HepG2 (cell line): ENCODE results near the gene PEX14. TPM values are rescaled to one million over a fixed set of nuclear protein-coding genes. Genes with fewer than 3 reads are reported as not detected.

Experiments used
- ATAC-seq: fragments of 200-7000 bp; cut with Tn5 transposase; 3 replicates; pipeline ENCODE4 v1.9.1; 2020; ENCODE audit warnings: mild to moderate bottlenecking, moderate library complexity
- BruUV-seq: library from RNA; stranded (reverse); fragments of 400-500 nt; replicated peaks from 2 replicates; lab custom pipeline; 2021; lab: Mats Ljungman, UMichigan
- CTCF ChIA-PET: fragments of 300-600 bp; formaldehyde crosslinking; extraction: SDS; loops from one replicate; lab custom pipeline; 2021; ENCODE audit warnings: low total read pairs, inconsistent platforms, low intra/inter-chr PET ratio; lab: Yijun Ruan, JAX
- POLR2A ChIA-PET: fragments of 350-600 bp; sonication (Branson Sonifier 250); formaldehyde crosslinking; loops from one replicate; lab custom pipeline; 2020; ENCODE audit warnings: antibody characterized with exemption, inconsistent platforms; lab: Yijun Ruan, JAX
- DNase-seq: peaks from one replicate; pipeline ENCODE4 v3.0.0-alpha.2; 2015; ENCODE audit warnings: low spot score
- FAIRE-seq: peaks from 3 replicates; lab custom pipeline; 2011; peaks lifted over from hg19 to GRCh38; lab: Jason Lieb, UNC
- H2AFZ ChIP-seq: one replicate; pipeline ENCODE4 v1.6.1; 2011; ENCODE audit warnings: low read length, inconsistent platforms
- H3K27ac ChIP-seq: fragments of 300-600 bp; 3 replicates; pipeline ENCODE4 v1.8.0; 2011; ENCODE audit warnings: mixed run types, mild to moderate bottlenecking, mixed read lengths, low read length, inconsistent platforms; ENCODE audit not compliant: insufficient read depth; ENCODE audit errors: extremely low read length
- H3K27me3 ChIP-seq, 2 experiments: fragments of 200-600 bp in 1 of 2; 2 replicates in 1 of 2; 3 replicates in 1 of 2; pipeline versions ENCODE4 v1.6.0 to v1.8.0; 2011; ENCODE audit warnings: low read length in 2 of 2, mild to moderate bottlenecking in 2 of 2, moderate library complexity in 2 of 2, inconsistent platforms in 1 of 2; ENCODE audit not compliant: insufficient read depth in 2 of 2, control insufficient read depth in 1 of 2
- H3K36me3 ChIP-seq, 2 experiments: fragments of 200-600 bp in 1 of 2; replicated peaks in 1 of 2; 2 replicates in 1 of 2; 3 replicates in 1 of 2; pipeline versions ENCODE4 v1.5.1 to v1.8.0; 2011; ENCODE audit warnings: low read length in 2 of 2, inconsistent platforms in 1 of 2; ENCODE audit not compliant: insufficient read depth in 2 of 2, control insufficient read depth in 1 of 2
- H3K4me1 ChIP-seq: 2 replicates; pipeline ENCODE4 v1.5.1; 2012; ENCODE audit warnings: low read length, inconsistent platforms; ENCODE audit not compliant: insufficient read depth
- H3K4me2 ChIP-seq: 2 replicates; pipeline ENCODE4 v1.6.0; 2011; ENCODE audit warnings: low read depth, low read length, inconsistent platforms
- H3K4me3 ChIP-seq, 3 experiments: fragments of 200-600 bp in 1 of 3; sonication (generic), shearing (Covaris generic) in 1 of 3; replicated peaks in 1 of 3; 2 replicates each; pipeline ENCODE4 v1.5.1; 2011 to 2016; ENCODE audit warnings: low read length in 3 of 3, inconsistent platforms in 2 of 3, low read depth in 2 of 3, mild to moderate bottlenecking in 2 of 3, control low read depth in 1 of 3, mixed read lengths in 1 of 3; ENCODE audit not compliant: insufficient read depth in 1 of 3
- H3K79me2 ChIP-seq: one replicate; pipeline ENCODE4 v1.6.1; 2011; ENCODE audit warnings: low read length, inconsistent platforms; ENCODE audit not compliant: insufficient read depth
- H3K9ac ChIP-seq: 2 replicates; pipeline ENCODE4 v1.6.0; 2011; ENCODE audit warnings: mild to moderate bottlenecking, low read depth, low read length, inconsistent platforms; ENCODE audit not compliant: insufficient read depth
- H3K9me3 ChIP-seq: 2 replicates; pipeline ENCODE4 v1.5.1; 2012; ENCODE audit warnings: mild to moderate bottlenecking, low read length
- H4K20me1 ChIP-seq: 2 replicates; pipeline ENCODE4 v1.6.0; 2011; ENCODE audit warnings: inconsistent platforms, mild to moderate bottlenecking, low read length, moderate library complexity; ENCODE audit not compliant: insufficient read depth
- MBD4 ChIP-seq: IDR thresholded peaks from 2 replicates; pipeline ENCODE4 v1.6.1; 2012; ENCODE audit warnings: low read length, inconsistent platforms, borderline replicate concordance
- PRDM15 ChIP-seq: sonication (generic); formaldehyde crosslinking; IDR thresholded peaks from 2 replicates; pipeline ENCODE4 v1.4.0; 2020; ENCODE audit warnings: missing genetic modification reagents
- WGBS: methylation state at CpG from one replicate; pipeline ENCODE4 v1.1.6; 2017; ENCODE audit warnings: low lambda C conversion rate; 5-methylcytosine and 5-hydroxymethylcytosine counted together
- in situ Hi-C: cut with HindIII; loops from 2 replicates; pipeline ENCODE4 v1.10.0; 2017; ENCODE audit warnings: low pct_unique_long_range_greater_than_20kb; ENCODE audit not compliant: extremely low pct_ligation_motif_present
- intact Hi-C: fragments of 100-400 bp; cut with micrococcal nuclease; formaldehyde crosslinking; loops from one replicate; pipeline ENCODE4 v1.10.0; 2022; ENCODE audit not compliant: unreplicated experiment
- polyA plus RNA-seq, 8 experiments: library from polyadenylated mRNA; depleted of rRNA in 3 of 8; stranded (reverse) in 7 of 8; unstranded in 1 of 8; fragments of >200 nt; fragmentation: Illumina TruSeq in 4 of 8; extraction: Trizol in 4 of 8; gene quantifications; 2 replicates each; pipeline versions ENCODE4 v1.2.1 to v1.2.3, GENCODE V29; 2011 to 2016; ENCODE audit warnings: low read depth in 4 of 8, missing spikeins in 1 of 8, mixed read lengths in 1 of 8; ENCODE audit not compliant: insufficient read depth in 1 of 8
- total RNA-seq, 5 experiments: library from RNA; depleted of rRNA; stranded (reverse); fragments of >200 nt; fragmentation: Illumina TruSeq; extraction: Trizol; gene quantifications; 2 replicates each; pipeline ENCODE4 v1.2.3, GENCODE V29; 2016; ENCODE audit warnings: low read depth in 1 of 5
- TF ChIP-seq, protein P1 (sequence below): sonication (generic); formaldehyde crosslinking; conservative IDR thresholded peaks from 2 replicates; pipeline ENCODE4 v1.8.0; 2022; ENCODE audit warnings: mild to moderate bottlenecking, moderate library complexity, missing genetic modification reagents

Gene PEX14
- total and polyA plus RNA-seq, 2 of the 13 experiments (the other 11 are each of a cell fraction or from before 2014, with no cell fraction given) = 6.5 to 9.9 TPM

DNA sequence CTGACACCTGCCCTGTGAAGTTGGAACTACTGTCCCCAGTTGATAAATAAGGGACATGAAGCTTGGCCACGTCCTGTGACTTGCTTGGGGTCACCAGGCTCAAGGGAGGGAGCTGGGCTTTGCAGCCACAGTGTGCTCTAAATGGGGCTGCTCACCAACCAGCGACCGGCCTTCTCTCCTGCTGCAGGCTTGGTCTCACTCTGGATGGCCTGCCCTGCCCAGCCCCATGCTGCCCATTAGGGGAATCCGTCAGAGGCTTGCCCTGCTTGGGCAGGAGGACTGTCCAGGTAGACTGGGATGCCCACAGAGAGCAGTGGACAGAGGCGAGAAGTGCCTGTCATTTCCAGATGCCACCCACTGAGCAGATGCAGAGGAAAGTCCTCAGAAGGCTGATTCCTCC, 45.8 kb upstream of the PEX14 start:
- CTCF ChIA-PET = interaction anchor here (1.4 to 4.5 kb wide), 3 partner anchors 51 to 66 kb away, joined by 5 to 46 read pairs (median 9); no protein-coding TSS in a partner anchor
- no peak overlapping the region for H3K9ac ChIP-seq

More for the DNA sequence above, 45.8 kb upstream of the PEX14 start:
- Histone ChIP-seq H3K36me3 (no peaks in the 10 kb centered on the region), H4K20me1 (no peaks in the 10 kb centered on the region), H3K4me1 (peaks cover 57% of the 10 kb centered on the region), H3K9me3 (no peaks in the 10 kb centered on the region), H3K4me2 (no peak overlapping the region), H3K27me3 (no peaks in the 10 kb centered on the region), H2AFZ (no peak overlapping the region), H3K79me2 (peaks cover 5% of the 10 kb centered on the region), H3K4me3 (no peak overlapping the region), H3K27ac (no peak overlapping the region)
- 20% methylated on average over 1 of the region's 5 CpGs for WGBS
- DNase-seq (no peak), ATAC-seq (no peak), FAIRE-seq (no peak)
- no TSS peak for BruUV-seq
- intact Hi-C loops (loop anchor here (1.0 to 2.0 kb wide), 2 partner anchors 52 to 218 kb away; partner anchors contain the start of gene KIF1B), in situ Hi-C loops (loop anchor here (5.0 kb wide), 1 partner anchor 52 kb away; no protein-coding TSS in a partner anchor)
- TF ChIP-seq MBD4 = no peak
- no peak for TF ChIP-seq PRDM15 (CRISPR knock-in tag)
- TF ChIP-seq, protein P1, sequence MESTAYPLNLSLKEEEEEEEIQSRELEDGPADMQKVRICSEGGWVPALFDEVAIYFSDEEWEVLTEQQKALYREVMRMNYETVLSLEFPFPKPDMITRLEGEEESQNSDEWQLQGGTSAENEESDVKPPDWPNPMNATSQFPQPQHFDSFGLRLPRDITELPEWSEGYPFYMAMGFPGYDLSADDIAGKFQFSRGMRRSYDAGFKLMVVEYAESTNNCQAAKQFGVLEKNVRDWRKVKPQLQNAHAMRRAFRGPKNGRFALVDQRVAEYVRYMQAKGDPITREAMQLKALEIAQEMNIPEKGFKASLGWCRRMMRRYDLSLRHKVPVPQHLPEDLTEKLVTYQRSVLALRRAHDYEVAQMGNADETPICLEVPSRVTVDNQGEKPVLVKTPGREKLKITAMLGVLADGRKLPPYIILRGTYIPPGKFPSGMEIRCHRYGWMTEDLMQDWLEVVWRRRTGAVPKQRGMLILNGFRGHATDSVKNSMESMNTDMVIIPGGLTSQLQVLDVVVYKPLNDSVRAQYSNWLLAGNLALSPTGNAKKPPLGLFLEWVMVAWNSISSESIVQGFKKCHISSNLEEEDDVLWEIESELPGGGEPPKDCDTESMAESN (CRISPR knock-in tag) = no peak
- POLR2A ChIA-PET = interaction anchor here (2.1 kb wide), 1 partner anchor 30 kb away, joined by 8 read pairs; the partner anchor contains the start of gene PGD
